Effector memory CD8-positive, alpha-beta T cell (primary cell): ENCODE results near the gene FBXL17.
A peak's percentile ranks its signal among the peaks of the same experiment; 100 is the strongest.

Source experiments
- ATAC-seq: fragments of 150-1000 bp; cut with Tn5 transposase; replicated peaks from 2 replicates; pipeline ENCODE4 v1.10.0; 2021; ENCODE audit warnings: mild to moderate bottlenecking, moderate library complexity
- DNase-seq, 3 experiments: peaks; one replicate each; pipeline ENCODE4 v3.0.0; 2021
- H3K27ac Mint-ChIP-seq, 2 donors: one replicate each; pipeline ENCODE4 v1.8.0; 2022; ENCODE audit warnings: mild to moderate bottlenecking in 2 of 2, mixed read lengths in 2 of 2, moderate library complexity in 2 of 2
- H3K27me3 Mint-ChIP-seq, 2 donors: one replicate each; pipeline ENCODE4 v1.8.0; 2022; ENCODE audit warnings: mixed read lengths in 2 of 2
- H3K36me3 Mint-ChIP-seq: one replicate; pipeline ENCODE4 v1.8.0; 2022; ENCODE audit warnings: mild to moderate bottlenecking, moderate library complexity, mixed read lengths; ENCODE audit not compliant: insufficient read depth
- H3K4me1 Mint-ChIP-seq, 2 donors: one replicate each; pipeline ENCODE4 v1.8.0; 2022; ENCODE audit warnings: low read depth in 2 of 2, mixed read lengths in 2 of 2
- H3K4me3 Mint-ChIP-seq, 2 donors: one replicate each; pipeline ENCODE4 v1.8.0; 2022; ENCODE audit warnings: mild to moderate bottlenecking in 2 of 2, mixed read lengths in 2 of 2, moderate library complexity in 2 of 2
- H3K9me3 Mint-ChIP-seq, 2 donors: one replicate each; pipeline ENCODE4 v1.8.0; 2022; ENCODE audit warnings: mixed read lengths in 2 of 2

FBXL17 gene

DNA sequence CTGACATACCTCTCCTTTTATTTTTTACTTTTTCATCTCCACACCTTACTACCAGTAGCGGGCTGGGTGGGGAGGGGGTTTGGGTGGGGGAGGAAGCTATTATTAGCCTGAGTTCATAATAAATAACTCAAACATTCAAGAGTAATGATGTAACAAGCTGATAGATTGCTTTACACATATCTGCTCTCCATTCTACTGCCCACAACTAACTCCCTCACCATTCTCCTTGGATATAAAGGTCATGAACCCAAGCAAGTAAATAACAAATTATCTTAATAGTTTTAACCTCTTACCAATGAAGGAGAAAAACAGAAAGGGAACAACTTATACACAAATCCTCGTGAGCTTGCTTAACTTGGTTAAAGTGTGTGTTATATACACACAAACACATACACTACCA is 15.4 kb downstream of the FBXL17 start:
- H3K4me1 Mint-ChIP-seq = peaks cover 4 to 29% of the 10 kb centered on the region in 2 donors
- ATAC-seq = no peak
- H3K4me3 Mint-ChIP-seq = no peak overlapping the region
- DNase-seq = no peak
- peaks cover 12% of the 10 kb centered on the region for H3K36me3 Mint-ChIP-seq
- no peak overlapping the region for H3K27ac Mint-ChIP-seq
- H3K27me3 Mint-ChIP-seq = no peaks in the 10 kb centered on the region
- no peaks in the 10 kb centered on the region for H3K9me3 Mint-ChIP-seq

DNA sequence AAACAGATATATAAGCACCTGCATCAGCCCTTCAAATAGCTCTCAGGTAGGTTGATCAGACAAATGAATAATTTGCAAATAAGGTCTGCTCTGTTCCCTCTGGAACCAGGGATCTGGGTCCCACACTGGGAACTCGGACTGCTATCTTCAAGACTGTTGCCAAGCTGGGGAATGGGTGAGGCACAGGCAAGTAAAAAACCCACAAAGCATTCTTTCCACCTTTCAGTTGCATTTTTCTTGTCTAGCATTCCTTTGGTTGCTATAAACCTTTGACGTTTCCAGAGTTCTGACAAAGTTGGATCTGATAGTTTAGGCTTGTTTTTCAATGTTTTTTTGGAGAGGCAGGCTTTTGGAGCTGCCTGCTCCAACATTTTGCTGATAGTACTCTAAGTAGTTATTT is 20.1 kb downstream of the FBXL17 start:
- peak overlapping the region in 1 of 2 donors; percentile 35 for H3K27ac Mint-ChIP-seq
- no peaks in the 10 kb centered on the region for H3K27me3 Mint-ChIP-seq
- peaks cover 0 to 5% of the 10 kb centered on the region in 2 donors for H3K4me1 Mint-ChIP-seq
- H3K9me3 Mint-ChIP-seq = no peaks in the 10 kb centered on the region
- H3K36me3 Mint-ChIP-seq = peaks cover 6% of the 10 kb centered on the region
- DNase-seq = no peak
- ATAC-seq = no peak
- no peak overlapping the region for H3K4me3 Mint-ChIP-seq

DNA sequence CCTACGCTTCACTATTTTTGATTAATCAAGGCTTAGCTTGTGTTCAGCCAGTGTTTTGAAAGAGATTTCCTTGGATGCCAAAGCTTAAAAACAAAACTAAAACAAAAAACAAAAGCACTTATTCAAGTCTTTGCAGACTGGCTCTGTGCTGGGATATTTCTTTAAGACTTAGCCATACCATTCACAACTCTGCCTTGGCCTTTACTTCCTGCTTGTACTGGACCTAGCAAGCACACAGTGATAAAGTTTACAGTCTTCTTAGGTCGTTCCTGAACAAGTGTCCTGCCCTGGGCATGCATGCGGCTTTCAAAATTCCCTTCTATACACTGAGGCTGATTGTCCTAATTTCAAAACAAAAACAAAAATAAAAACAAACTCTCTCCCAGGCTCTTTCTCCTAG is 20.7 kb downstream of the FBXL17 start:
- H3K27me3 Mint-ChIP-seq = no peaks in the 10 kb centered on the region
- peaks cover 0 to 5% of the 10 kb centered on the region in 2 donors for H3K4me1 Mint-ChIP-seq
- H3K36me3 Mint-ChIP-seq = peaks cover 6% of the 10 kb centered on the region
- DNase-seq (no peak), ATAC-seq (no peak)
- peak overlapping the region in 1 of 2 donors; percentile 35 for H3K27ac Mint-ChIP-seq
- H3K4me3 Mint-ChIP-seq = no peak overlapping the region
- H3K9me3 Mint-ChIP-seq = no peaks in the 10 kb centered on the region

DNA sequence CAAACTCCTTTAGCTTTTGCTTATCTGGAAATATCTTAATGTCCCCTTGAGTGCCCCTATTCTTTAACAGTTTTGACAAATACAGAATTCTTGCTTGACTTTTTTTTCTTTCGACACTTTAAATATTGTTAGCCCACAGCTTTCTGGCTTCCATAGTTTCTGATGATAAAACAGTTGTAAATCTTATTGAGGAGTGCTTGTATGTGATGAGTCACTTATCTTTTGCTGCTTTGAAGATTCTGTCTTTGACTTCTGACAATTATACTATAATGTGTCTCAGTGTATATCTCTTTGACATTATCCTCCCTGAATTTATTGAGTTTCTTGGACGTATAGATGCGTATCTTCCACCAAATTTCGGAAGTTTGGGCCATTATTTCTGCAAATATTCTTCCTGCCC is 21.6 kb downstream of the FBXL17 start:
- H3K27ac Mint-ChIP-seq = no peak overlapping the region
- peaks cover 0 to 5% of the 10 kb centered on the region in 2 donors for H3K4me1 Mint-ChIP-seq
- no peak for DNase-seq
- no peaks in the 10 kb centered on the region for H3K27me3 Mint-ChIP-seq
- no peak for ATAC-seq
- H3K4me3 Mint-ChIP-seq = no peak overlapping the region
- H3K9me3 Mint-ChIP-seq = no peaks in the 10 kb centered on the region
- H3K36me3 Mint-ChIP-seq = peaks cover 6% of the 10 kb centered on the region

DNA sequence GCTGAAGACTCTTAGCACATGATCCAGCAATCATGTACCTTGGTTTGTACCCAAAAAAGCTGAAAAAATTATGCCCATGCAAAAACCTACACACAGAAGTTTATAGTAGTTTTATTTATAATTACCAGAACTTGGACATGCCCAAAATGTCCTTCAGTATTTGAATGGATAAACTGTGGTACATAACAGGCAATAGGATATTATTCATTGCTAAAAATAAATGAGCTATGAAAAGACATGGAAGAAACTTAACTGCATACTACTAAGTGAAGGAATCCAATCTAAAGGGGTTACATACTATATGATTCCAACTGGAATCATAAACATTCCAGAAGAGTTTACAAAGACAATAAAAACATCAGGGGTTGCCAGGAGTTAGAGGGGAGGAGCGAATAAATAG is 25.6 kb downstream of the FBXL17 start:
- ATAC-seq = no peak
- Mint-ChIP-seq H3K27me3 (no peaks in the 10 kb centered on the region), H3K36me3 (no peaks in the 10 kb centered on the region), H3K4me3 (no peak overlapping the region), H3K27ac (no peak overlapping the region), H3K9me3 (no peaks in the 10 kb centered on the region), H3K4me1 (peaks cover 0 to 9% of the 10 kb centered on the region in 2 donors)
- no peak for DNase-seq

DNA sequence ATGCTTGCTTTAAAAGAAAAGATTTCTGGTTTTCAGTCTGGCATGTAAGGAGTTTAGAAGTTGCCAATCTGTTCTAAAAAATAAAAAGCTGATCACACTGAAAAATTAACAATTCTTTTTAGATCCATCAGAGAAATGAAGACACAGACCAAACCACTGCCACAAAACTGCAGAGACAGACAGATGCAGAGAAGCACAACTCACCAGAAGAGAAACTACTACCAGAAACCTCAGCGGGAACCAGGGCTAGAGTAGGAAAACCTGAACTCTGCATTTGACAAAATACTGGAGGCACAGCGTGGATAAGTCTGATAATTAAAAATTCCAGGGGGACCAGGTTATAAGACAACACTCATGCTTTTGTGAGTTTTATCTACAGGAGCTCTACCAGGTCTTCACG is 28.8 kb downstream of the FBXL17 start:
- Mint-ChIP-seq H3K4me3 (no peak overlapping the region), H3K27ac (peak overlapping the region in 1 of 2 donors; percentile 15), H3K4me1 (peaks cover 0 to 17% of the 10 kb centered on the region in 2 donors), H3K9me3 (no peaks in the 10 kb centered on the region), H3K36me3 (no peaks in the 10 kb centered on the region), H3K27me3 (no peaks in the 10 kb centered on the region)
- no peak for DNase-seq
- ATAC-seq = no peak

DNA sequence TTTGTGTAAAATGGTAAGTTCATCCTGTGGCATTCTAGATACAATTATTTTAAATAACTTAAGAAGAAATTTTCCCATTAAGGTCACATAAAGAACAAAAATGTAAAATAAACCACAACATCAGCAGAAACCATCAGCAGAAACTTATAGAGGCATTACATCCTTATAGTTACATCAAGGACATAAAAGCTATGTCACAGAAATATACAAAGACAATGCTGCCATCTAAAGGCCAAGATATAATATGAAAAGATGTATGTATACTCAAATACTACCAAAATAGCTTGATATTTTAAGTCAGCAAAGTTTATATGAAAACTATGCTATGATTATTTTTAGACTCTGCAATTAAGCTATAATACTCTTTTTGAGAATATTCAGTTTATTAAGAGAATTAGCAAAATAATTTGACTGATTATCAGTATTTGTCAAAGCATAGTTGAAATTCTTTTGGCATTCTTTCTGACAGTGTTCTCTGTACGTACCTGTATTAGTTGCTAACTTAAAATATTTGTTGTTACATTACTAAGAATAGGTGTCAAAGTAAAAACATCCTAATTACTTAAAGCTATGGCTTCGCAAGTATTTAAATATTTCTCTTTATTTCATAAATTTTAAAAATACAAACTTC is 36.2 kb downstream of the FBXL17 start:
- Mint-ChIP-seq H3K27ac (no peak overlapping the region), H3K4me3 (no peak overlapping the region), H3K36me3 (peaks cover 2% of the 10 kb centered on the region), H3K4me1 (peaks cover 0 to 11% of the 10 kb centered on the region in 2 donors), H3K9me3 (no peaks in the 10 kb centered on the region), H3K27me3 (no peaks in the 10 kb centered on the region)
- peak; percentile 64 for ATAC-seq
- DNase-seq = no peak

DNA sequence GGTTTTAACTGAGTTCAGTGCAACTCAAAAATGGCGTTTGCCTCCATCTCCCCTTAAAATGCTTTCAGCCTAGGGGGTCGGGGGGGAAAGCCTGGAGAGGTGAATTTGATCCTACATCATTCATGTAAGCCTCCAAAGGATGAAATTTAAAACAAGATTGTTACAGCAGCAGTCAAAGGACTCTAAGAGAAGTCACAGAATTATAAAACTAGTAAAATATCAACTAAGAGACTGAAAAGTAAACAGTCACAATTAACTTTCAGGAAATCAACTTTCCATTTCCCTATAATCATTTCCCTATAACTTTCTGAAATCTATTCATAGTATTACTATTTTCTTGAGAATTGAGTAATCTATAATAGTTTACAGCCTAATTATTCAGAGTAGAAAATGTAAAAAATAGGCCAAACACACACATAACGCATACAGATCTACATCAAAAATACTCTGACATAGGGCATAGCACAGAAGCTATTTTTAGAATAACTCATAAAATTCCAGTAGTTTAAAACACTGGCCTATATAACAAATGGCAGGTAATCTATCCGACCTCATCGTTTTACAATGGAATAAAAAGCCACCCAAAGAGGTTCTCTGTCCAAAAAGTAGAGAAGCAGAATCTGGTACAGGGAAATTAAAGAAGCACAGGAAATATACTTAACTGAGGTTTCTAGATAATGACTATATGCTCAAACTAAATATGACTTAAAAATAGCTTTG is 37.6 kb downstream of the FBXL17 start:
- no peak overlapping the region for H3K4me3 Mint-ChIP-seq
- H3K27me3 Mint-ChIP-seq = no peaks in the 10 kb centered on the region
- no peak overlapping the region for H3K27ac Mint-ChIP-seq
- peaks cover 0 to 4% of the 10 kb centered on the region in 2 donors for H3K4me1 Mint-ChIP-seq
- DNase-seq = no peak
- H3K36me3 Mint-ChIP-seq = peaks cover 2% of the 10 kb centered on the region
- ATAC-seq = no peak
- no peaks in the 10 kb centered on the region for H3K9me3 Mint-ChIP-seq

DNA sequence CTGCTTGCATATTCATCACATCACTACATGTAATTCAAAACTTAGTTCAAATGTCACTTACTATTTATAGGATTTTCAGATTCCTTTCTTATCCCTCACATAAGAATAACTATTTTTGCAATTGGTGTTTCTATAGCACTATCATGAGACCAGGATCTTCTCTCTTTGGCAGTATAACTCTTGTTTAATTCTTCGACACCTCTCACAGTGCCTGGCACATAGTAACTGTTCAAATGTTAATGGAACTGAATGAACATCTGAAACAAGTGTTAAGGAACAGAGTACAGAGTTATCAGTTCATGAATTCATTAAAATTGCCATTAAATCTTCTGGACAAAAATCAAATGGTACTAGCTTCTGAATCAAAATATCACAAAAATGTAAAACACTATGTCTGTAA is 40.0 kb downstream of the FBXL17 start:
- ATAC-seq = no peak
- no peak overlapping the region for H3K27ac Mint-ChIP-seq
- H3K36me3 Mint-ChIP-seq = peaks cover 2% of the 10 kb centered on the region

DNA sequence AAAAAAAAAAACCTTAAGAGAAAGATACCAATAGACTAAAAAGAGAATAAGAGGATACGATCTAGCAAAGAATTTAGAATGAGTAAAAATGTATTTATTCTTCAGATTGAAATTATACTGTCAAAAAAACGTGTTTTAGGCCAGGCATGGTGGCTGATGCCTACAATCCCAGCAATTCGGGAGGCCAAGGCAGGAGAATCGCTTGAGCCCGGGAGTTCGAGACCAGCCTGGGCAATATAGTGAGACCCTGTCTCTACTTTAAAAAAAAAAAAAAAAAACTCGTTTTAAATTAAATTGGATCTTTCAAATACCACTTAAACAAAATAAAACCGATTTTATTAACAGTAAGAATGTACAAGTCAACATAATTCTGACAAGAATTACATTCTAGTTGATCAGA is 41.8 kb downstream of the FBXL17 start:
- Mint-ChIP-seq H3K4me1 (peaks cover 0 to 4% of the 10 kb centered on the region in 2 donors), H3K27ac (peak overlapping the region in 1 of 2 donors; percentile 71), H3K36me3 (peaks cover 2% of the 10 kb centered on the region), H3K27me3 (no peaks in the 10 kb centered on the region), H3K4me3 (no peak overlapping the region), H3K9me3 (no peaks in the 10 kb centered on the region)
- DNase-seq (no peak), ATAC-seq (no peak)

More for the DNA sequence above, 40.0 kb downstream of the FBXL17 start:
- Mint-ChIP-seq H3K4me1 (peaks cover 0 to 4% of the 10 kb centered on the region in 2 donors), H3K27me3 (no peaks in the 10 kb centered on the region), H3K4me3 (no peak overlapping the region), H3K9me3 (no peaks in the 10 kb centered on the region)
- DNase-seq = no peak

DNA sequence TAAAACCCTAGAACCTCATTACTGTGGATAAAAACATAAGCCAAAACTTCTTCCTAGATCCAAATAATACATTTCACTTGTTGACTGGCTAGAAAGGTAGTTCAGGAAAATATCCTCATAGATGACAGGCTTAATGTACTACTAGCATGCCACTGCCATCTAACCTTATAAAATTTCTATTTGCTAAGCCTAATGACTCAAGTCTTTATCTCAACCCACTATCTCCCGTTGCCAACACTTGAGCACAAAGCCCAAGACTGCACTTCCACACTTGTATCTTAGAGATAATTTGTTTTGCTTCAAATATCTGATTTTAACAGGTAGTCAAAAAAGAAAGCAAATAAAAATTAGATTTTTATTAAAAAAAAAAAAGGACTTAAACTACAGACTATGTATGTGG is 42.7 kb downstream of the FBXL17 start:
- peak overlapping the region in 1 of 2 donors; percentile 53 for H3K27ac Mint-ChIP-seq
- H3K4me3 Mint-ChIP-seq = no peak overlapping the region
- ATAC-seq = no peak
- no peak for DNase-seq
- peaks cover 2% of the 10 kb centered on the region for H3K36me3 Mint-ChIP-seq
- no peaks in the 10 kb centered on the region for H3K9me3 Mint-ChIP-seq
- H3K27me3 Mint-ChIP-seq = no peaks in the 10 kb centered on the region
- H3K4me1 Mint-ChIP-seq = peaks cover 2 to 4% of the 10 kb centered on the region in 2 donors

DNA sequence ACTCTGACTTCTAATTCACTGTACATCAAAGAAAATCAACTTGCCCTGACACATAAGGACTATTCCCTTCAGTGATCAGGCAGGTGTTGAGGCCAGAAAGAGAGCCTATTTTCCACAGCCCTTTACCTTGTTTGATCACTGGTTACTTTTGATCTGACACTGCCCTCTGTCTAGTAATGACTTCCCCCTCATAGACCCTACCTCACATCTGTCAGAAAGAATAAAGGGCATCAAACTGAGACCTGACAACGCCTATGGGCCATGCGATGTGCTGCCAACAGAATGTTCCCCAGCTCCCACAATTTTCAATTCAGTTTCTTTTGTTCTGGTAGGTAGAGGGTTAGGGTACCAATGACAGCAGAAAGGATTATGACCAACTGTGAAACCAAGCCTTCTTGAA is 47.7 kb downstream of the FBXL17 start:
- Mint-ChIP-seq H3K27me3 (no peaks in the 10 kb centered on the region), H3K27ac (no peak overlapping the region), H3K4me3 (no peak overlapping the region), H3K4me1 (peaks cover 3 to 6% of the 10 kb centered on the region in 2 donors), H3K36me3 (no peaks in the 10 kb centered on the region), H3K9me3 (no peaks in the 10 kb centered on the region)
- DNase-seq (no peak), ATAC-seq (no peak)

DNA sequence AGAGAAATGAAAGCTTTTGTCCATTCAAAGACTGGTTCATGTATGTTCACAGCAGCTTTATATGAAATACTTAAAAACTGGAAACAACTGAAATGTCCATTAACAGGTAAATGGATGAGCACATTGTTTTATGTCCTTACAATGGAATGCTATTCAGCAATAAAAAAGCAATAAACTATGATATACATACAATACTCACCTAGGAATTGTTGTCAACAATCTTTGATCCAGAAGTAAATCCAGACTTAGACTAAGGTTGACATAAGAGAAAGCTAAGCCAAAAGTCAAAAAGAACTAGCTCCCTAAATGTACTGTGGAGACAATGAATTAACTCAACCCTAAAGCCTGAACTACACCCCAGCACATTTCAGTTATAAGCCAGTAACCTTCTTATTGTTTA is 54.9 kb downstream of the FBXL17 start:
- no peak for DNase-seq
- Mint-ChIP-seq H3K27ac (no peak overlapping the region), H3K27me3 (no peaks in the 10 kb centered on the region), H3K9me3 (no peaks in the 10 kb centered on the region), H3K4me3 (no peak overlapping the region), H3K4me1 (peaks cover 3 to 29% of the 10 kb centered on the region in 2 donors), H3K36me3 (no peaks in the 10 kb centered on the region)
- ATAC-seq = no peak

DNA sequence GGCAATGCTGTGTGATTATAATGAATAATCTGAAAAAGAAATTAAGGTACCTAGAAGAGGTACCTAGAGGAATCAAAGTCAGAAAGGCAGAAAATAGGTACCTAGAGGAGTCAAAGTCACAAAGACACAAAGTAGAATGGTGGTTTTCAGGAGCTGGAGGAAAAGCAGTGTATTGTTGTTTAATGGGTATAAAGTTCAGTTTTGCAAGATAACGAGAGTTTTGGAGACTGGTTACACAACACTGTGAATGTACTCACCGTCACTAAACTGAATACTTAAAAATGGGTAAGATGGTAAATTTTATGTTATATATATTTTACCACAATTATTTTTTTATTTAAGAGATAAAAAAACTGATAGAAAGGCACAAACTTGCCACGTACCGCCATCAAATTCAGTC is 57.0 kb downstream of the FBXL17 start:
- no peak overlapping the region for H3K4me3 Mint-ChIP-seq
- ATAC-seq = no peak
- no peaks in the 10 kb centered on the region for H3K9me3 Mint-ChIP-seq
- DNase-seq = no peak
- H3K4me1 Mint-ChIP-seq = peaks cover 3 to 23% of the 10 kb centered on the region in 2 donors
- no peaks in the 10 kb centered on the region for H3K27me3 Mint-ChIP-seq
- H3K27ac Mint-ChIP-seq = no peak overlapping the region
- H3K36me3 Mint-ChIP-seq = no peaks in the 10 kb centered on the region
